Activated T-cell treated with anti-CD3 and anti-CD28 coated beads for 24 hours (primary cell): ENCODE results near the gene MAML2.

Experiments used
- DNase-seq: peaks from one replicate; pipeline ENCODE4 v3.0.0-alpha.2; 2020; ENCODE audit warnings: low read depth

The MAML2 gene

GRCh38 chr11:96207459-96208449 is 135.2 kb downstream of the MAML2 start:
- no peak for DNase-seq

GRCh38 chr11:96206955-96207354 is 136.0 kb downstream of the MAML2 start:
- DNase-seq: no peak

- DNase-seq: no peak
Observed at GRCh38 chr11:96205460-96205809, 137.6 kb downstream of the MAML2 start.

- no peak for DNase-seq
Observed at GRCh38 chr11:96204721-96205459, 138.1 kb downstream of the MAML2 start.

- no peak for DNase-seq
Observed at GRCh38 chr11:96204366-96204659, 138.7 kb downstream of the MAML2 start.

- DNase-seq: no peak
Observed at GRCh38 chr11:96203567-96204365, 139.2 kb downstream of the MAML2 start.

- DNase-seq: no peak
Observed at GRCh38 chr11:96200243-96200642, 142.8 kb downstream of the MAML2 start.

- no peak for DNase-seq
Observed at GRCh38 chr11:96199563-96200025, 143.4 kb downstream of the MAML2 start.

- DNase-seq: no peak
Observed at GRCh38 chr11:96197801-96198701, 144.9 kb downstream of the MAML2 start.

- no peak for DNase-seq
Observed at GRCh38 chr11:96197103-96197502, 145.9 kb downstream of the MAML2 start.

- no peak for DNase-seq
Observed at GRCh38 chr11:96196181-96196662, 146.8 kb downstream of the MAML2 start.

GRCh38 chr11:96195671-96196070 is 147.3 kb downstream of the MAML2 start:
- no peak for DNase-seq

- no peak for DNase-seq
Observed at GRCh38 chr11:96194581-96195374, 148.2 kb downstream of the MAML2 start.

GRCh38 chr11:96193745-96194443 is 149.1 kb downstream of the MAML2 start:
- DNase-seq: no peak

- no peak for DNase-seq
Observed at GRCh38 chr11:96191752-96192151, 151.2 kb downstream of the MAML2 start.

- DNase-seq: no peak
Observed at GRCh38 chr11:96189351-96189750, 153.6 kb downstream of the MAML2 start.

- DNase-seq: no peak
Observed at GRCh38 chr11:96188243-96189006, 154.6 kb downstream of the MAML2 start.

GRCh38 chr11:96187822-96188221 is 155.2 kb downstream of the MAML2 start:
- no peak for DNase-seq

GRCh38 chr11:96186806-96187205 is 156.2 kb downstream of the MAML2 start:
- DNase-seq: no peak
